Right lung (tissue), 5 donors: ENCODE data around the gene FRAT1. TPM values are rescaled to one million over a fixed set of nuclear protein-coding genes. Genes with fewer than 3 reads are reported as not detected.

Experiments used
- DNase-seq, 2 donors: peaks; one replicate each; pipeline ENCODE4 v3.0.0-alpha.2; 2013
- polyA plus RNA-seq, 5 donors: library from polyadenylated mRNA; unstranded; fragments of 120-200 nt; gene quantifications; one replicate each; pipeline versions ENCODE4 v1.2.1 to v1.2.3, GENCODE V29; 2013; ENCODE audit warnings: inconsistent platforms in 1 of 5, low replicate concordance in 1 of 5; ENCODE audit not compliant: insufficient read length in 5 of 5, insufficient read depth in 1 of 5

FRAT1 gene
- polyA plus RNA-seq, 5 donors, result 2.2 to 2.9 (median 2.6) TPM

- DNase-seq, result no peak
Measured at GRCh38 chr10:97365761-97366351, 46.8 kb downstream of the FRAT1 start.

DNA sequence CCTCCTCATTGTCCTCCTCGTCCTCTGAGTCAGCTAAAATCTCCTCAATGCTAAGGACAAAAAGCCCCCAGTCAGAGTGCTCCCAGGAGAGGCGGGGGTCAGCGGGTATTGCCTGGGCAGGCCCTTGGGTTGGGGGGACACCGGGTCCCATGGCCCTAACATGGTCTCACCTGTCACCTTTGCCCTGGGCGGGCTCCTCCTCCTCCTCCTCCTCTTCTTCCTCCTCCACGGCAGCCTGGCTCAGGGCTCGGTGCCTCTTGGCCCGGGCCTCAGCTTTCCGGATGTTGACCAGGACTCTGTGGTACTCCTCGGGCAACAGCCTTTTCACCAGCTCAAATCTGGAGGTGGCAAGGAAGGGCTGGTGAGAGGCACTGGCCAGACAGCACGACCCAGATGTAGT is 47.5 kb downstream of the FRAT1 start:
- DNase-seq, result no peak

DNA sequence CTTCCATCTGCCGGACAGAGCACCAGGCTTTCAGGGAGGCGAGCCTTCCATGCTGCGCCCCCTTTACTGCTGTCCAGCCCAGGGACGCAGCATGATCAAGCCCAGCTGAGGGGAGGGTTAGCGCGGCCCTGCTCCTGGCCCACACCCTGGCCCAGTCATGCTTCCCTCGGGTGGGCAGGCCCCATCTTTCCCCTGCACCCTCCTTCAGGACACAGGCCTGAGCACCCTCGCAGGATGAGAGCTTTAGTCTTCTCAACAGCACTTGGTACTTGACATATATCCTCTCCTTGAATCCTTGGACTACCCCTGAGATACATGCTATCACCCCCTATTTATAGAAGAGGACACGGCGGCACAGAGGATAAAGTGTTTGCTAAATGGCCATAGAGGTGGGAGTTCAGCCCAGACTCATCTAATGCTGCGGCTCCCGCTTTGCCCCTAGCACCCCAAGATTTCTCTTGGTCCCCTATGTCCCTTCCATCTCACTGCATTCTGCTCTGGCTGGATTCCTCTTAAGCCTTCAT is 48.1 kb downstream of the FRAT1 start:
- no peak for DNase-seq

Other genes with a start within 250 kb of the FRAT1 start
- gene SLIT1, start 133.3 kb upstream of the FRAT1 start, polyA plus RNA-seq, result 1 to 10 TPM; 3.7 to 8.0 (median 4.4) TPM
- gene ARHGAP19, start 26.6 kb upstream of the FRAT1 start, polyA plus RNA-seq, result 10 to 100 TPM; 18.7 to 36.8 (median 30.1) TPM
- gene FRAT2, start 15.5 kb downstream of the FRAT1 start, polyA plus RNA-seq, result 1 to 10 TPM; 8.0 to 9.5 (median 8.7) TPM
- 10 to 100 TPM; 19.0 to 30.2 (median 23.1) TPM for gene RRP12, start 82.1 kb downstream of the FRAT1 start, polyA plus RNA-seq
- 100 to 1,000 TPM; 148 to 180 (median 158) TPM for gene PGAM1, start 106.9 kb downstream of the FRAT1 start, polyA plus RNA-seq
- gene EXOSC1, start 126.7 kb downstream of the FRAT1 start, polyA plus RNA-seq, result 10 to 100 TPM; 34.8 to 40.6 (median 39.0) TPM
- 10 to 100 TPM; 42.6 to 47.6 (median 47.3) TPM for gene ZDHHC16, start 126.9 kb downstream of the FRAT1 start, polyA plus RNA-seq
- 100 to 1,000 TPM in 1 of 5 donors, 10 to 100 TPM in 4; 89.7 to 100 (median 92.1) TPM for gene MMS19, start 179.2 kb downstream of the FRAT1 start, polyA plus RNA-seq
- gene UBTD1, start 179.7 kb downstream of the FRAT1 start, polyA plus RNA-seq, result 10 to 100 TPM; 12.8 to 28.0 (median 18.2) TPM